AG09319 (cell line): ENCODE measurements around the gene MYH14.

Experiments
- DNase-seq: peaks from one replicate; pipeline ENCODE4 v3.0.0-alpha.2; 2010; ENCODE audit warnings: low read depth; ENCODE audit errors: extremely low read depth
- CTCF ChIP-seq: IDR thresholded peaks from 2 replicates; pipeline ENCODE4 v1.5.1; 2011; ENCODE audit warnings: low read depth, mild to moderate bottlenecking, inconsistent platforms, low read length, moderate library complexity

Gene MYH14

DNA sequence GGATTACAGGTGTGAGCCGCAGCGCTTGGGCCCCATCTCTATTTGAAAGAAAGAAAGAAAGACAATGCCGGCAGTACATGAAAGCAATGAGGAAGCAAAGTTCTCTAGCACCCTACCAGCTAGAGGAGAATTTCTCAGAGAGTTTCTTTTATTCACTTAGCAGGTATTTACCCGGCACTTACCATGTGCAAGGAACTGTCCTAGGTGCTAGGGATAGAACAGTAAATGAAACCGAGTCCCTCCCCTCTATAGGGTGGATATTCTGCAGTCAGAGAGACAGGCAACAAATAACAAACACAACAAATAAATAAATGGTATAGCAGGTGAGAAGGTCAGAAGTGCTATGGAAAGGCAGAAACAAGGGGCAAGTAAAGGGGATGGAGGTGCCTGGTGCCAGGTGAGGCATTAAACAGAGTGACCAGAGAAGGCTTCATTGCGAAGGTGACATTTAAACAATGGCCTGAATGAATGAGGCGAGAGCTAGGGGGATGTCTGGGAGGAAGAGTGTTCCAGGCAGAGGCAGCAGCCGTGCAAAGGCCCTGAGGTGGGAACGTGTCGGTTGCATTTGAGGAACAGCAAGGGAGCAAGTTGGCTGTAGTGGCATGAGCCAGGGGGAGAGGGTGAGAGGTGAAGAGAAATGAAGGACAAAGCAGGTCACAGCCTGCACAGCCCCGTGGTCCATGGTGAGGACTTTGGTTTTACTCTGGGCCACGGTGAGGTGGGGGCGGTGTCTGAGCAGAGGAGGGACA, 10.8 kb upstream of the MYH14 start:
- DNase-seq = no peak
- TF ChIP-seq CTCF = no peak

DNA sequence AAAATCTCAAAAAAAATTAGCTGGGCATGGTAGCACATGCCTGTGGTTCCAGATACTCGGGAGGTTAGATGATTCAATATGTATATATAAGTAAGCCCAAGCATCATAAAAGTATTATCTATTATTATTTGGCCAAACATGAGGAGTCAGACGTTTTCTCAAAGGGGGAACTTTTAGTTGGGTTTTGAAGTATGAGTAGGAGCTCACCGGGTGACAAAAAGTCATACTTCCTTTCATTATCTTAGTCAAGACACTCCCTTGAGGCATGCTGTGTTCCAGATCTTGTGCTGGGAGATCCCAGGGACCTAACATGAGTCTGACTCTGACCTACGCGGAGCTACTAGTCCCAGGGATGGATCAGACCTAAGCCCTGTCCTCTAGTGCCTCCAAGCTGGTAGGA, 8.2 kb upstream of the MYH14 start:
- DNase-seq = no peak
- TF ChIP-seq CTCF = no peak

- DNase-seq = no peak
- TF ChIP-seq CTCF = no peak
Observed at GRCh38 chr19:50196322-50196932, 7.0 kb upstream of the MYH14 start.

DNA sequence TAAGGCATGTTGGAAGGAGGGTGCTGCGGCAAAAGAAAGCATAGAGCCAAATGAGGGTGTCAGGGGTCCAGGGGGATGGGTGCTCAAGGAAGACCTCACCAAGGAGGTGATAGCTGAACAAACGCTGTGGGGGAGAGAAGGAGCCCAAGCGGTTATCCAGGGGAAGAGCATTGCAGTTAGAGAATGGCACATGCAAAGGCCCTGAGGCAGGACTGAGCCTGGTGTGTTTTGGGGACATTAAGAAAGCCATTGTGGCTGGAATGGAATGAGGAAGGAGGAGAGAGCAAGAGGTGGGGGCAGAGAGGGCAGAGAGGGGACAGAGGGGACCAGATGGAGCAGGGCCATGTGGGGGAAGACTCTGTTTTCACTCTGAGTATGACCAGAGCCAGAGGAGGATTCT, 6.1 kb upstream of the MYH14 start:
- no peak for DNase-seq
- TF ChIP-seq CTCF = no peak

DNA sequence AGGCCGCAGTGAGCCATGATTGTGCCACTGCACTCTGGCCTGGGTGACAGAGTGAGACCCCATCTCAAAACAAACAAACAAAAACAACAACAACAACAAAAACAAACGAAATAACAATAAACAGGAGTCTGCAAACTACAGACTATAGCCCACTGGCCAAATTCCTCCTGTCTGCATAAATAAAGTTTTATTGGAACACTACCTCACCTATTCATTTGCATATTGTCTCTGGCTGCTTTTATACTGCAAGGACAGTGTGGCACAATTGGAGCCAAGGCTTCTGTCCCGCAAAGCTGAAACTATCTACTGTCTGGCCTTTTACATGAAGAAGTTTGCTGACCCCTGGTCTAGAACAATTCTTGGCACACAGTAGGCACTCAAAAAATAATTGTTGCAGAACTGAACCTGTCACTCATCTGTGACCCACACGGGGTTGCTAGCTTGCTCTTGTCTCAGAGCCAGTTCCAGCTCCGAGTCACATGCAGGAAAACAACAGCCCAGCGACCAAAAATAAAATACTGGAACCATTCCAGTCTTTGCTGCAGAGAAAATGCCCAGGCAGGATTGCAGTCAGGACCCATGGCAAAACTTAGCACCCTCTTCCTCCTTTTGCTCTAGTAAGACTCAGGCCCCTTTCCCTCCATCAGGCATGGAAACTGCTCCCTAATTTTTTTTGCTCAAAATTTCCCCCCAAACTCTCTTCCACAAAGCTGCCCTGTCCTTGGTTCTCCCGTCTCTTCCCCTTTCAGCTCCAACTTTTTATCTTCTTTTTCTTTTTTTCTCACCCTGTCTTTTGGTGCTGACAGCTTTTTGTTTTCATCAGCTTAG, 4.8 kb upstream of the MYH14 start:
- TF ChIP-seq CTCF = no peak
- DNase-seq = no peak

- TF ChIP-seq CTCF = no peak
- no peak for DNase-seq
Observed at GRCh38 chr19:50199259-50199555, 4.2 kb upstream of the MYH14 start.

- no peak for DNase-seq
- no peak for TF ChIP-seq CTCF
Observed at GRCh38 chr19:50202386-50202785, 1.0 kb upstream of the MYH14 start.
